Panc1 (cell line): ENCODE data around the gene DNPEP. TPM values are rescaled to one million over a fixed set of nuclear protein-coding genes. Genes with fewer than 3 reads are reported as not detected.

ENCODE experiments used
- ATAC-seq: fragments of 200-7000 bp; cut with Tn5 transposase; 2 replicates; pipeline ENCODE4 v1.9.1; 2020; ENCODE audit warnings: mild to moderate bottlenecking, moderate library complexity
- BruUV-seq: library from RNA; stranded (reverse); fragments of 400-500 nt; replicated peaks from 2 replicates; lab custom pipeline; 2021; lab: Mats Ljungman, UMichigan
- CTCF ChIA-PET: fragments of 300-600 bp; sonication (Branson Sonifier 250); formaldehyde crosslinking; loops from one replicate; lab custom pipeline; 2022; ENCODE audit warnings: antibody characterized with exemption; lab: Charles Lee
- POLR2A ChIA-PET: fragments of 300-600 bp; sonication (Branson Sonifier 250); formaldehyde crosslinking; loops from one replicate; lab custom pipeline; 2022; ENCODE audit warnings: antibody characterized with exemption; lab: Charles Lee
- DNase-seq: peaks from one replicate; pipeline ENCODE4 v3.0.0-alpha.2; 2010; ENCODE audit warnings: low read depth, low spot score
- H3K27ac ChIP-seq: 2 replicates; pipeline ENCODE4 v1.5.1; 2011; ENCODE audit warnings: mild to moderate bottlenecking, low read length, inconsistent platforms
- H3K27me3 ChIP-seq: fragments of 200-500 bp; sonication (Bioruptor generic); 2 replicates; pipeline ENCODE4 v1.6.0; 2014; ENCODE audit warnings: low read length, inconsistent platforms; ENCODE audit not compliant: control insufficient read depth, insufficient read depth
- H3K36me3 ChIP-seq: fragments of 200-500 bp; sonication (Bioruptor generic); 2 replicates; pipeline ENCODE4 v1.5.1; 2014; ENCODE audit warnings: inconsistent platforms, mild to moderate bottlenecking, low read length, moderate library complexity; ENCODE audit not compliant: control insufficient read depth, insufficient read depth
- H3K4me1 ChIP-seq: 2 replicates; pipeline ENCODE4 v1.5.1; 2011; ENCODE audit warnings: inconsistent platforms, mild to moderate bottlenecking, low read length, moderate library complexity; ENCODE audit not compliant: control insufficient read depth, insufficient read depth
- H3K4me3 ChIP-seq, 2 experiments: 2 replicates each; pipeline ENCODE4 v1.5.1; 2011 to 2012; ENCODE audit warnings: low read depth in 2 of 2, low read length in 2 of 2, mild to moderate bottlenecking in 2 of 2, inconsistent platforms in 1 of 2, moderate library complexity in 1 of 2
- H3K9me3 ChIP-seq: fragments of 200-500 bp; sonication (Bioruptor generic); 2 replicates; pipeline ENCODE4 v1.5.1; 2014; ENCODE audit warnings: low read depth, mild to moderate bottlenecking, inconsistent platforms, low read length, moderate library complexity; ENCODE audit not compliant: control insufficient read depth, insufficient read depth
- POLR2AphosphoS5 ChIP-seq: IDR thresholded peaks from 2 replicates; pipeline ENCODE4 v1.6.1; 2012; ENCODE audit warnings: mild to moderate bottlenecking, low read depth, low read length, moderate library complexity
- SIN3A ChIP-seq: IDR thresholded peaks from 2 replicates; pipeline ENCODE4 v1.6.1; 2012; ENCODE audit warnings: low read depth, mild to moderate bottlenecking, low read length, moderate library complexity, borderline replicate concordance; ENCODE audit not compliant: insufficient read depth
- TCF7L2 ChIP-seq: IDR thresholded peaks from 2 replicates; pipeline ENCODE4 v1.6.1; 2011; ENCODE audit warnings: mild to moderate bottlenecking, low read depth, low read length, inconsistent platforms
- in situ Hi-C: cut with HindIII; loops from 2 replicates; pipeline ENCODE4 v1.10.0; 2016; ENCODE audit warnings: low sequenced_read_pairs, low pct_unique_long_range_greater_than_20kb
- intact Hi-C: fragments of 100-400 bp; cut with micrococcal nuclease; formaldehyde crosslinking; loops from one replicate; pipeline ENCODE4 v1.10.0; 2022; ENCODE audit not compliant: unreplicated experiment
- total RNA-seq: library from RNA; stranded (reverse); gene quantifications from one replicate; pipeline ENCODE4 v1.2.1, GENCODE V29; 2021; ENCODE audit not compliant: unreplicated experiment
- TF ChIP-seq, protein P1 (sequence below), 2 experiments: IDR thresholded peaks; 2 replicates each; pipeline ENCODE4 v1.6.1; 2011 to 2012; ENCODE audit warnings: low read depth in 2 of 2, control low read depth in 1 of 2, low read length in 1 of 2, mild to moderate bottlenecking in 1 of 2, moderate library complexity in 1 of 2; ENCODE audit not compliant: insufficient read depth in 1 of 2
- TF ChIP-seq, protein P2 (sequence below): fragments of 450-650 bp; IDR thresholded peaks from 2 replicates; pipeline ENCODE4 v1.5.1; 2017; ENCODE audit warnings: mild to moderate bottlenecking

DNPEP gene
- total RNA-seq, 1 experiment from 2014 or later = 107 TPM

DNA sequence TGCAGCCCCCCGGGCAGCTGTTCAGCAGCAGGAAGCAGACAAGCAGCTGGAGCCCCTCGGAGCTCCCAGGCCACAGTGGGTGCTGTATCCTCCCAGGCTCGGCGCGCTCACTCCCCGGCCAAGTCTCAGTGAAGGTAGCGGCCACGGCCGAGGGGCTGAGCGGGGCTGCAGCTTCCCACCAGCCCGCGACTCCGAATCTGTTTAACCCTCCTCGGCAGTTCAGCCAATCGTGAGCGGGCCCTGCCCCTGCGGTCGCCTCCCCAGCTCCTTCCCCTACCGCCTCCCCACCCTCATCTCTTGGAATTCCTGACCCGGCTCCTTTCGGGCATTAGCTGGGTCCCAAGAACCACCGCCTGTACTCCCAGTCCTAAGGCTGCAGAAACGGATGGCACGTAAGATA lies 55.2 kb downstream of the DNPEP start, which contains the start of gene RESP18:
Gene RESP18 (minus strand): TSS at position 203 of the 400 bp plus-strand sequence.
- no peak for DNase-seq
- ATAC-seq = no peak
- ChIA-PET POLR2A (no interaction called here), CTCF (no interaction called here)
- no peak for TF ChIP-seq POLR2AphosphoS5
- no peak within 1 kb of the TSS for H3K4me3 ChIP-seq
- in situ Hi-C loops (no loop called here), intact Hi-C loops (no loop called here)
- H3K36me3 ChIP-seq = no peaks in the 10 kb centered on the region
- H3K4me1 ChIP-seq = no peaks in the 10 kb centered on the region
- H3K27me3 ChIP-seq = 0 out of 2 replicates have a peak, but pooled peaks cover 4% of the 10 kb centered on the region
- no peaks in the 10 kb centered on the region for H3K9me3 ChIP-seq
- BruUV-seq = no TSS peak
- H3K27ac ChIP-seq = no peak within 1 kb of the TSS

DNA sequence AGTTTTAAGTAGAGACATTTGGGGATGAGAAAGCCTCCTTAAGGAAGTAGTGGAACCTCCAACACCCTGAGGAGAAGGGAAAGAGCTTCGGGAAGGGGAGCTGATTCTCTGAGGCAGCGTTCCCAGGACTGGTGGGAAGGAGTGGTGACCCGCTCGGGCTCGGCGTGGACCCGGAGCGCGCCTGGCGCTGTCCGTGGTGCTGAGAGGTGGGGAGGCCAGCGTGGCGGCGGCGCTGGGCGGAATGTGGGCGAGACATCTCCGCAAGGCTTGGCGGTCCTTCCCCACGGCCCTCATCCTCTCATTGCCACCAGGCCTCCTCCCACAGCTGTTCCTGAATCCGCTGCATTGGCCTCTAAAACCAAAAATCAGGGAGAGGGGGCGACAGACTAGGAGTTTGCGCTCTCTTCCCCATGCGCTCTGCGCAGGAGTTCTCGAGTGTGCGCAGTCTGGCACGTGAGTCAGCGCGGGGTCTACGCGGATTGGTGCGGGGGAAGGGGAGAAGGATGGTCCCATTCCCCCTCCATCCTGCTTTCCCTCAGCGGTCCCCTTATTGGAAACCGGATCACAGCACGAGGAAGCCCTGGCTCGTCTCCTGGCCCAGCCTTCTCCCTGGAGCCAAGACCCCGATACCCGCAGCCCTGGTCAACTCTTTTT lies 56.0 kb downstream of the DNPEP start:
- H3K4me1 ChIP-seq = no peaks in the 10 kb centered on the region
- in situ Hi-C loops = no loop called here
- ATAC-seq (no peak; the same call in 1 of the 2 replicates), DNase-seq (no peak)
- CTCF ChIA-PET = no interaction called here
- no TSS peak for BruUV-seq
- intact Hi-C loops = no loop called here
- no peaks in the 10 kb centered on the region for H3K36me3 ChIP-seq
- no peak for TF ChIP-seq POLR2AphosphoS5
- TF ChIP-seq, protein P1, sequence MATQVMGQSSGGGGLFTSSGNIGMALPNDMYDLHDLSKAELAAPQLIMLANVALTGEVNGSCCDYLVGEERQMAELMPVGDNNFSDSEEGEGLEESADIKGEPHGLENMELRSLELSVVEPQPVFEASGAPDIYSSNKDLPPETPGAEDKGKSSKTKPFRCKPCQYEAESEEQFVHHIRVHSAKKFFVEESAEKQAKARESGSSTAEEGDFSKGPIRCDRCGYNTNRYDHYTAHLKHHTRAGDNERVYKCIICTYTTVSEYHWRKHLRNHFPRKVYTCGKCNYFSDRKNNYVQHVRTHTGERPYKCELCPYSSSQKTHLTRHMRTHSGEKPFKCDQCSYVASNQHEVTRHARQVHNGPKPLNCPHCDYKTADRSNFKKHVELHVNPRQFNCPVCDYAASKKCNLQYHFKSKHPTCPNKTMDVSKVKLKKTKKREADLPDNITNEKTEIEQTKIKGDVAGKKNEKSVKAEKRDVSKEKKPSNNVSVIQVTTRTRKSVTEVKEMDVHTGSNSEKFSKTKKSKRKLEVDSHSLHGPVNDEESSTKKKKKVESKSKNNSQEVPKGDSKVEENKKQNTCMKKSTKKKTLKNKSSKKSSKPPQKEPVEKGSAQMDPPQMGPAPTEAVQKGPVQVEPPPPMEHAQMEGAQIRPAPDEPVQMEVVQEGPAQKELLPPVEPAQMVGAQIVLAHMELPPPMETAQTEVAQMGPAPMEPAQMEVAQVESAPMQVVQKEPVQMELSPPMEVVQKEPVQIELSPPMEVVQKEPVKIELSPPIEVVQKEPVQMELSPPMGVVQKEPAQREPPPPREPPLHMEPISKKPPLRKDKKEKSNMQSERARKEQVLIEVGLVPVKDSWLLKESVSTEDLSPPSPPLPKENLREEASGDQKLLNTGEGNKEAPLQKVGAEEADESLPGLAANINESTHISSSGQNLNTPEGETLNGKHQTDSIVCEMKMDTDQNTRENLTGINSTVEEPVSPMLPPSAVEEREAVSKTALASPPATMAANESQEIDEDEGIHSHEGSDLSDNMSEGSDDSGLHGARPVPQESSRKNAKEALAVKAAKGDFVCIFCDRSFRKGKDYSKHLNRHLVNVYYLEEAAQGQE (IDR thresholded peaks at IDR 0.05; ENCODE audit: insufficient read depth in 1 of 2, low read depth in 2 of 2, low read length in 1 of 2) = peak; percentile 93 to 96
- H3K27me3 ChIP-seq = 0 out of 2 replicates have a peak, but pooled peaks cover 4% of the 10 kb centered on the region
- POLR2A ChIA-PET = no interaction called here
- H3K9me3 ChIP-seq = no peaks in the 10 kb centered on the region
- H3K4me3 ChIP-seq = no peak overlapping the region
- H3K27ac ChIP-seq = no peak overlapping the region

DNA sequence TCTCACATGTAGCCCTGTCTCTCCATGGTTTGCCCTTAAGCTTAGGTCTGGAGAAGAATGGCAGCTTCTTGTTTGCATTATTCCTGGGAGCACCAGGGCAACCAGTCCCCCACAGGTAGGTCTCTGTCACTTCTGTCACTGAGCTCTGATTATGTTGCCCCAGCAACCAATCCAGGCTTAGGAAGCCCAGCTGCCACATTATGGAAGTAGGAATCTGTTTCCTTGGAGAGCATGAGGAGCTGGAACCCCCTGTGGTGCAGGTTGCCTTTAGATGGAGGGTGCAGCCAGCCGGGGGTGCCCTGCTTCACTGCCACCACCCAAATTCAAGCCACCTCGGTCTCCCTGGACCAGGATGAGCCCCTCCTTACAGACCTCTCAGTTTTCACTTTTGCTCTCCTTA lies 60.0 kb downstream of the DNPEP start:
- Histone ChIP-seq H3K4me1 (no peaks in the 10 kb centered on the region), H3K36me3 (no peaks in the 10 kb centered on the region), H3K27me3 (0 out of 2 replicates have a peak, but pooled peaks cover 2% of the 10 kb centered on the region), H3K9me3 (no peaks in the 10 kb centered on the region), H3K4me3 (no peak overlapping the region), H3K27ac (no peak overlapping the region)
- DNase-seq (no peak), ATAC-seq (no peak)
- in situ Hi-C loops = no loop called here
- no TSS peak for BruUV-seq
- ChIA-PET POLR2A (no interaction called here), CTCF (no interaction called here)
- TF ChIP-seq, protein P2, sequence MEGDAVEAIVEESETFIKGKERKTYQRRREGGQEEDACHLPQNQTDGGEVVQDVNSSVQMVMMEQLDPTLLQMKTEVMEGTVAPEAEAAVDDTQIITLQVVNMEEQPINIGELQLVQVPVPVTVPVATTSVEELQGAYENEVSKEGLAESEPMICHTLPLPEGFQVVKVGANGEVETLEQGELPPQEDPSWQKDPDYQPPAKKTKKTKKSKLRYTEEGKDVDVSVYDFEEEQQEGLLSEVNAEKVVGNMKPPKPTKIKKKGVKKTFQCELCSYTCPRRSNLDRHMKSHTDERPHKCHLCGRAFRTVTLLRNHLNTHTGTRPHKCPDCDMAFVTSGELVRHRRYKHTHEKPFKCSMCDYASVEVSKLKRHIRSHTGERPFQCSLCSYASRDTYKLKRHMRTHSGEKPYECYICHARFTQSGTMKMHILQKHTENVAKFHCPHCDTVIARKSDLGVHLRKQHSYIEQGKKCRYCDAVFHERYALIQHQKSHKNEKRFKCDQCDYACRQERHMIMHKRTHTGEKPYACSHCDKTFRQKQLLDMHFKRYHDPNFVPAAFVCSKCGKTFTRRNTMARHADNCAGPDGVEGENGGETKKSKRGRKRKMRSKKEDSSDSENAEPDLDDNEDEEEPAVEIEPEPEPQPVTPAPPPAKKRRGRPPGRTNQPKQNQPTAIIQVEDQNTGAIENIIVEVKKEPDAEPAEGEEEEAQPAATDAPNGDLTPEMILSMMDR = no peak
- TF ChIP-seq, protein P1 (IDR thresholded peaks at IDR 0.05; ENCODE audit: insufficient read depth in 1 of 2, low read depth in 2 of 2, low read length in 1 of 2) = no peak
- no peak for TF ChIP-seq POLR2AphosphoS5
- TF ChIP-seq SIN3A = no peak
- TF ChIP-seq TCF7L2 = no peak
- intact Hi-C loops = no loop called here
